ENCODE measurements around the gene PGA4.
"Not testable (repeated sequence)": the region's sequence is repeated elsewhere in the genome, so short reads cannot be mapped to it uniquely, and the experiment has no call there.

Gene PGA4

DNA sequence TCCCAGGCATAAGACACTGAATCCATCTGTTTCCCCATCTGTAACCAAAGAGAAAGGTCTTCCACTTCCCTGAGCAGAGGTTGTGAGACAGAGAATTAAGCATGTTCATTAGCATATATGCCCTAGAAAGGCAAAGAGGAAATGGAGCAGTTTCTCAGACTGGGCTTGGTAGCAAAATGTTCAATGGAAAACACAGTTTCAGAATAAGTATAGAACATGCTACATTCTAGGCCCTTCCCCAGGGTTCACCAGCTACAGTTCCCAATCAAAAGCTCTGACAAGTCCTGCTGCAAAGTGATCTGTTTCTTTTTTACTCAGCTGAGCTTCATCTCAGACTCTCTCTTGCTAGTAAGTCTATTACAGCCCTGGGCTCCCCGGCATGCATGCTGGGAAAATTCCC, 30.2 kb downstream of the PGA4 start:
- not testable (repeated sequence) for DNase-seq

DNA sequence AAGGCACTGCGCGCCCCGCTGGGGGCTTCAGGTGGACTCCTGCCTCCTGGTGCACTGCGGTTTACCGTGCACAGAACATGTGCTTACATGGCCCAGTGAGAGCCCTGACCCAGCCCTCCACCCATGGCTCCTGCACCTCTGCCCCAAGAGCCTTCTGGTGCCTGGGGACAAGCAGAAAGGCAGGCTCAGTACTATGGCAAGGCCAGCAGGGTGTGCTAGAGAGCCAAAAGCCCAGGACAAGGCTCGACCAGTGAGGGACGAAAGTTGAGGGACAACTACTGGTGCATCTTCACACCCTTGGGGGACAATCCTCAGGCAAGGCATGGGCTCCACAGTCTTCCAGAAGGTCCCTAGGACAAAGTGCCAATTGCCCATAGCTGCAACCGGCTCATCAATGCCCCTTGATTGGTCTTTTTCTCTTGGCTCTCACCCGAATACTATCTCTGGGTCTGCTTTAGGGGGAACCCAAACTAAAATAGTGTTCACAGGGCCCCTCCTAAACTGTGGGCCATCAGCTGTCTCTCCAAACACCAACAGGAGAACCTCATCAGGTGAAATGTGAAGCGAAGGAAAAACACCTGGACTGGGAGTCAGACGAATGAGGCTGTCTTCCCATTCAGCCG, 32.4 kb downstream of the PGA4 start:
- peak; percentile 79 to 82 for DNase-seq

DNA sequence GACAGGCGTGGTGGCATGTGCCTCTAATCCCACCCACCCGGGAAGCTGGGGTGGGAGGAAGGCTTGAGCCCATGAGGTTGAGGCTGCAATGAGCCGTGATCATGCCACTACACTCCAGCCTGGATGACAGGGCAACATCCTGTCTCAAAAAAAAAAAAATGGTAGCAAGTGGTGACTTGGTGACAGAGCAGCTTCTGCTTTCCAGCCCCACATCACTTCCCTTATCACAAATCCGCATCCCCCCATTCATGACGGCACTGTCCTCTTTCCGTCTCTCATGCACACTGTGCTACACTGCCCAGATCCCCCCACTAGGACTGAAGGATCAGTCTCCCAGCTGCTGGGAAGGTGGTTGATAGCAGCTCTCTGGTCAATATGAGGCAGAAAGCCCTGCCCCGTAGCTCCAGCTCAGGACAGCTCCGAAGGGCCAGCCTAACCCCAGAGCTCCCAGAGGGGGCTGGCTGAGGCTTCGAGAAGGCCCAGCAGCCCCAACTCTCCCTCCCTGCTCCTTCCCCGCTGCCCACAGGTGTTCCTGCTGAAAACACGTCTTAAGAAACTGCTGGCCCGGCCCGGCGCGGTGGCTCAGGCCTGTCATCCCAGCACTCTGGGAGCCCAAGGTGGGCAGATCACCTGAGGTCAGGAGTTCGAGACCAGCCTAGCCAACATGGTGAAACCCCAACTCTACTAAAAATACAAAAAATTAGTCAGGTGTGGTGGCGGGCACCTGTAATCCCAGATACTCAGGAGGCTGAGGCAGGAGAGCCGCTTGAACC, 34.7 kb downstream of the PGA4 start:
- no peak for DNase-seq

DNA sequence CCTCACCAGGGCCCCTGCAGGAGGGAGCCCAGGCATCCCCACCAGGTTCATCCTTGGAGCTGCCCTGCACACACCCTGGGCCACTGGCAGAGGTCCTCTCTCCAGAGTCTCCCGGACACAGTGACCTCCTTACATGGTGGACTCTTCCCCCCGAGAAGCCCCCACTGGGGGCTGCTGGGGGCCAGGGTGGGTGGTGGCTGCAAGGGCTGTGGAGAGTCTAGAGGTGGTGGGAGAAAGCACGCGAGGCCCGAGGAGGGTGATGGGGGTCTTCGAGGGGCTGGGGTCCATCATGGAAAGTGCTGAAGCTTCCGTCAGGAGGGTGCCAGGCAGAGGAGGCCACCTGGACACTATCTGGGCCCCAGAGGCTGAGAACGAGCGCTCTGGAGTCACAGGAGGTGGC, 36.4 kb downstream of the PGA4 start:
- DNase-seq, result no peak

DNA sequence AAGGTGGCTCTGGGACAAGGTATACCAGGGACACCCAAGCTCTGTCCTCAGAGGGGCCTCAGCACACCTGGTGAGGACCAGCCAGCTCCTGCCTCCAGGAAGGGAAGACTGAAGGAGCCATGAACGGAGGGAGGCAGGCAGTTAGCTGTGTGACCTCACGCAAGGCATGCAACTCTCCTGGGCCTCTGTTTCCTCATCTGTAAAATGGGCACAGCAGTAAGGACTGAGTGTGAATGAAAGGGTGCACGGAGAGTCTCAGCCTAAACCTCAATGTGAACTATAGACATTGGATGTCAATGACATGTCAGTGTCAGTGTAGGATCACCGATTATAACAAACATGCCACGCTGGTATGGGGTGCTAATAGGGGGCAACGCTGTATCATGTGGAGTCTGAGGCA, 37.2 kb downstream of the PGA4 start:
- DNase-seq, result no peak

DNA sequence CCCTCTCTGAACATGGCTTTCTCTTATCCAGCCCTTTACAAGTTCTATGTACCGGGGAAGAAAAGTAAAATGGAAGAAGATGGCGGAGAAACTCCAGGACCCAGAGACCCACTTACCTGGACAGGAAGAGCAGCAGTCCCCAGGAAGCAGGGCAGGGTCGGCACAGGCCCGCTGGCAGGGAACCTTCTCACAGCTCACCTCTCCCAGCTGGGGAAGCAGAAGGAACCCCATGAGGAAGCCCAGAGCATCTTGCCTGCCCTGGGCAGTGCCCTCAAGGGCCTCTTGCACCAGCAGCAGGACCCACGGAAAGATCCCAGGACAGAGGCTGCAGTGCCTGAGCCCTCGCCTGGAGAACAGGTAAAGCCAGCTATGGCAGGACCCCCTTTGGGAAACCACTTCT, 42.2 kb downstream of the PGA4 start:
- DNase-seq, result no peak

DNA sequence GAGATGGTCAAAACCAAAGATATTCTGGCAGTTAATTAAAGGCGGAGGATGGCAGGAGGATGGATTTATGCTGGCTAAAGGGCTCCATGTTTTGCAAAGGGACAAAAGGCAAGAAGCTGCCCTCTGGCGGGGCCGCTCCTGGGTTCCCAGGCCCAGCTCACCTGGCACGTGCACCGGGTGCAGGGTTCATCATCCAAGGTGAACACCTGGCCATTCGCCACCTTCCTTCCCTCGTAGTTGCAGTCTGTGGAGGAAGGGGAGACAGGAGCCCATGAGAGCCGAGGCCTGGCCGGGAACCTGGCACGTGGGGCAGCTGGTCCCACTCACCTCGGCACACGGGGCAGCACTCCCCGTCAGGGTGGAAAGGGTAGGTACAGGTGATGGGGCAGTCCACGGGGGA, 42.6 kb downstream of the PGA4 start:
- no peak for DNase-seq

DNA sequence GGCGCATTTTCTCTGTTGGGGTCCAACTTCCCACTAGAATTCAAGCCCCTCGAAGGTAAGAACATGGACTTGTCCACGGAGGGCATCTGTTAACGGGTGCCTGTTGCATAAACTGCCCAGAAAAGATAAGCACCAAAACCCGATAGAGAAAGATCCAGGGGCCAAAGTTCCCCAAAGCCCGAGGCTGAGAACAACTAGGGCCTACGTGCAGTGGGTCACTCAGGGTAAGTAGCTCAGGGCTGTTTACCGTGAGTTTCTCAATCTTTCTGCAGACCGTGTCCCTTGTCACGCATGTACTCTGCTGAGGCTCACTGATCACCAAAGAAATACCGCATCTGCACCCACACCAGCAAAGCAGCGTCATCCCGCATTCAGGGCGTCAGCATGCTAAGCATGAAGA, 43.2 kb downstream of the PGA4 start:
- no peak for DNase-seq

DNA sequence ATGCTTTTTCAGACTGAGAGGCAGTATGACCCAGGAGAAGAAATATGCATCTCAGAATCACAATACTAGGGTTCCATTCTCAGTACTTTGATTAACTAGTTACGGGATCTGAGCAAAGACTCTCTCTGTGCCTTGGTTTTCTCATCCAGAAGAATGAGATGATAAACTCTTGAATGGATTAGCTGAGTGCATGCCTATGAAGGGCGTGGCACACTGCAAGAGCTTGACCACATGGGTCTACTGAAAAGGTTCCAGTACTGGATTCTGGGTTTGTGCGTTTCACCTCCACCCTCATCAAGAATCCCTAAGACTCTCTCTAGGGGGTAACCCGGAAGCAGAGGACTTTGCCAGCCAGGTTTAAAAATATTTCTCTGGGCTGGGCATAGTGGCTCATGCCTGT, 44.5 kb downstream of the PGA4 start:
- DNase-seq, result no peak

DNA sequence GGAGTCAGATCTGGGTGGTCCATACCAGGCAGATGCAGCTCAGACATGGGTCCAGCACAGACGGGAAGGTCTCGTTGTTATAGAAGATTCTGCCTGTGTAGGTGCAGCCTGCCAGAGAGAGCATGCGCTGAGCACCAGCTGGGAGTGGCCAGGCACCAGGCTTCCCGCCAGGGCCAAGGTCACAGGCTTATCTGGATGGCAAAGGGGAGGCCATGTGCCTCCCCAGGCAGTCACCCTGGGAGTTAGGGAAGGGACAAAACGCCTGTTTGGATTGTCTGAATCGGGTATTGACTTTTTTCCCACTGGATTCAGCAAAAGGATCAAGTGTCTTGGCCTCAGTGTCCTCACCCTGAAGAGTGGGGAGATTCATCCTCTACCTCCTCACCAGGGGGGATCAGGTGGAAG, 45.3 kb downstream of the PGA4 start:
- DNase-seq, result no peak

DNA sequence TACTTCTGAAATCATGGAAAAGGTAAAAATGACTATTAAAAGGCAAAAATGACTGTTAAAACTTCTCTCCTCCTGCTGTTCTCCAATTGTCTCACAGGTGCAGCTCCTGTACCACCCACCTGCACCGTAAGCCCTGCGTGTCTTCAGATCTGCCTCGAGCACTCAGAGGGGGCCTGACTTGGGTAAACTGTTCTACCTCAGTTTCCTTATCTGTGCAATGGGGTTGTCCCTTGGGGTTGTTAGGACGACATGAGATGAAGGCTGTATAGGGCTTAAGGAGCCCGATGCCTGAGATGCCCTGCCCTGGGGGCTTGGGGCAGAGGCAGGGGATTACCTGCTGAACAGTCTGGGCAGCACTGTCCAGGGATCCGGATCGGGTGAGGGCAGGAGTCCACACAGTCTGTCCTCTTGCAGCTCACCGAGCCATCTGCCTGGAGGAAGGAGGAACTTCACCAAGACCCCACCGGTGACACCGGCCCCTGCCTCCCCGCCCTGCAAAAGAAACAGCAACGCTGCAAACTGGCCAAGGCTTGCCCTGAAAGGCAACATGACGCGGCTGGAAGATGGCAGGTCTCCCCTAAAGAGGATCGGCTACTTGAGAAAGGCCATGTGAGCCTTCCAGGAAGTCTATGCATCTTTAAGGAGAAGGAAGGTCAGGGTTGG, 46.6 kb downstream of the PGA4 start:
- no peak for DNase-seq

DNA sequence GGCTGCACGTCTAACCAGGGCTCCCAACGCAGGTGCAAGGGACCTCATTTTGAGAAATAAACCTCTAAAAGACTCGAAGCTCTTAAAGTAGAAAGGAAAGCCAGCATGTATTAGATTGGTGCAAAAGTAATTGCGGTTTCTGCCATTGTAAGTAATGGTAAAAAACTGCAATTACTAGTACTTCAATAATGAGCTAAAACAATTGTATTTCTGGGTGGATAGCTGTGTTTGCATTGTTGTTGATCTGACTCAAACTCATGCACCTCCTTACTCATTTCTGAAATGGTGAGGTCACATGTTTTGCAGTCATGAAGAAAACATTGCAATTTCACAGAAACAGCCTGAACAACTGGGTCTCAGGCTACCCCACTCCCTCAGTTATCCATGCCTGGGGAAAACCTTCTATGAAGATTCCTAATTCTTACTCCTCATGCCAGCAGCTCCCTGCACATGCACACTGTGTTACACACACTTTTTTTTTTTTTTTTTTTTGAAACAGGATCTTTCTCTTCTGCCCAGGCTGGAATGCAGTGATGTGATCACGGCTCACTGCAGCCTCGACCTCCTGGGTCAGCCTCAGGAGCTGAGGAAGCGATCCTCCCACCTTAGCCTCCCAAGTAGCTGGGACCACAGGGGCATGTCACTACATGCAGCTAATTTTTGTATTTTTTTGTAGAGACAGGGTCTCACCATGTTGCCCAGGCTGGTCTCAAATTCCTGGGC, 48.4 kb downstream of the PGA4 start:
- DNase-seq, result no peak

DNA sequence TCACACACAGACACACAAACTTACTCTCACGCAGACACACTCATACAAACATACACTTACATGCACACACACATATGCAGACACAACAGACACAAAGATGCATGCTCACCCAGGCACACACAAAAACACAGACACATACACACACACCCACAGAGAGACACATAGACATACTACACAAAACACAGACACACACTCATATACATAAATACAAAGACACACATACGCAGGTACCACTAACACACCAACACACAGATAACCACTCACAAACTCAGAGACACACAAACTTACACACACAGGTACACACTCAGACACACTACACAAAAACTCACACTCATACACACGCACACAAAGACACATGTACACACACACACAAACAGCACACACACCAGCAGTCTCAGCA, 50.6 kb downstream of the PGA4 start:
- no peak for DNase-seq

DNA sequence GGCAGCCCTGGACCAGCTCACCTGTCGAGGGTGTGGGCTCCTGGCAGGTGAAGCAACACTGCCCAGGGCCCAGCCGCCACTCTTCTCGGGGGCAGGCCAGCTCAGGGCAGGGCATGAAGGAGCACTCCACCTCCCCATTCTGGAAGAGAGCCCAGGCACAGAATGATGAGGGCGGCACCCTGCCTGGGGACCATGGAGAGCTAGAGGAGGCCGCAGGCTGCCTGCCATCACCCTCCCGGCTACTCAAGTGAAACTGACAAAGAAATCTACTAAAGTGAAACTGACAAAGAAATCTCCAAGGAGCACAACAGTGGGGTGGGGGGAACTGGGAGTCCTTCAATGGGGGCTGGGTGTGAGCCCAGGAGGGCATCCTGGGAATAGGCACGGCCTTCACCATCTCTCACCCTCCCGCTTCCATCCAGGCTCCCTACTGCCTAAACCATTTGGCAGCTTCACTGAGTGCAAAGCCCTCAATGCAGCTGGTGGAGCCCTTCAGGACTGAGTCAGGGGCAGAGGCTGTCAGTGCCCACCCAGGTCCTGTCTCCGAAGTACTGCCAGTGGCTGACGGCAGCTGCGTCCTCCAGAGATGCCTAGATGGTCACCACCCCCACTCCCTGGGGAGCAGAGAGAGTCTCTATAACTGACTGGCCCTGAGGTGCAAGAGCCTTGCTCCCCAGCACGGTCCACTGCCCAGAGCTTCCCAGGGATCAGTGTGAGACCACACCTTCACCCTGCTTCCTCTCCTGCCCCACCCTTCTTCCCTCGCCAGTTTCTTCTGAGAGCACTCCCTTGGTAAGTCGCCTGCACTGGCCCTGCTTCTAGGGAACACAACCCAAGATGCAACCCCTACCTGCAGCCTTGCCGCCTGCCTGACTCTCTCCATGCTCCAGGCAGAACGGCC, 51.3 kb downstream of the PGA4 start:
- no peak for DNase-seq

DNA sequence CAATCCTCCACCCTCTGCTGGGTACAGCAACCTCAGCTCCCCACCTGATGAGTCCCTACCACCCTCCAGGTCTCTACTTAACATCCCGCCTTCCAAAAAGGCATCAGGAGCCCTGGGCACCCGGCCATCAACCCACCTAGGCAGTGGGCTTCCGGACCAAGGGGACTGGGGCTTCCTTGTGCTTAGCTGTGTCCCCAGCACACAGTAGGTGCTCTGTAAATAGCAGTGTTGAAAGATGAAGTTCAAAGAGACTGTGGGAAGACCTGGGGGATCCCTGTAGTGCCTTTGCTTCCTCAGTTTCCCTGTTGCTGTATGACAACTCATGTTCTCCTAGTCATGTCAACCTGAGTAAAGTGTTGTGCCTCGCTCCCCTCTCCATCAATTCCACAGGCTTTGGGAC, 51.9 kb downstream of the PGA4 start:
- DNase-seq, result no peak

DNA sequence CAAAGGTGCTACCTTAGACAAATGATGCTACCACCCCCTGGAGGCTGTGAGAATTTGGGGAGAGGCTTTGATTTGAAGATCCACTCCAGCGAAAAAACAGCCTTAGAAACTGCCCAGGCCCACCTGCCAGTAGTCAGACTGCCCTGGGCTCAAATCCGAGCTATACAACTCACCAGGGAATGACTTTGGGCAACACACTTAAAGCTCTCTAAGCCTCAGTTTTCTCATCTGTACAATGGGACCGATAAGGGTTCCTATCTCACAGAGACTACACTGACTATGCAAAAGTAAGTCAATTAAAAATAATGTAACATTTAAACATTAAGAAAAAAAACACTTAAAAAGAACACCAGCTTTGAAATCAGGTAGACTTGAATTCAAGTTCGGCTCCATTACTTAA, 53.0 kb downstream of the PGA4 start:
- DNase-seq, result no peak

DNA sequence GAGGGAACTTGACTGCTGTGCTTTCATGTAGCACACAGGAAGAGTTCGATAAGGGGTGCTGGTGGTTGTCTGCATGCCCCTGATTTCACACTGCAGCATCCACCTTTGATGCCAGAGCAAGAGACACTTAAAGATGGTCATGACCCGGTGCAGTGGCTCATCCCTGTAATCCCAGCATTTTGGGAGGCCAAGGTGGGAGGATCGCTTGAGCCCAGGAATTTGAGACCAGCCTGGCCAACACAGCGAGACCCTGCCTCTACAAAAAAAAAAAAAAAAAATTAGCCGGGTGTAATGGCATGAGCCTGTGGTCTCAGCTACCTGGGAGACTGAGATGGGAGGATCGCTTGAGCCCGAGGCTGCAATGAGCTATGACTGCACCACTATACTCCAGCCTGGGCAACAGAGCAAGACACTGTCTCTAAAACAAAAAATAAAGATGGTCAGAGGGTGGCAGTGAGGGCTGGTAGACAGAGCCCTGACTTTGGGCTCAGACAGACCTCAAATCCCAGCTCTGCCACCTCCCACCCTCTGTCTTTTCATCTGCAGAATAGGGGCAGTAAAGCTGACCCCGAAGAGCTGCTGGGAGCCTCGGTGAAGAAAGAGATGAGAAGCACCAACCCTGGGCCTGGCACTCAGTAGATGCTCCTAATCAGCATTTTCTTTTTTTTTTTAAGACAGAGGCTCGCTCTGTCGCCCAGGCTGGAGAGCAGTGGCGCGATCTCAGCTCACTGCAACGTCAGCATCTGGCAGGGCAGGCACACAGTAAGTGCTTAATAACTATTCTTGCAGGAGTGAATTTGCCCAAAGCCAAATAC, 55.2 kb downstream of the PGA4 start:
- DNase-seq, result no peak

DNA sequence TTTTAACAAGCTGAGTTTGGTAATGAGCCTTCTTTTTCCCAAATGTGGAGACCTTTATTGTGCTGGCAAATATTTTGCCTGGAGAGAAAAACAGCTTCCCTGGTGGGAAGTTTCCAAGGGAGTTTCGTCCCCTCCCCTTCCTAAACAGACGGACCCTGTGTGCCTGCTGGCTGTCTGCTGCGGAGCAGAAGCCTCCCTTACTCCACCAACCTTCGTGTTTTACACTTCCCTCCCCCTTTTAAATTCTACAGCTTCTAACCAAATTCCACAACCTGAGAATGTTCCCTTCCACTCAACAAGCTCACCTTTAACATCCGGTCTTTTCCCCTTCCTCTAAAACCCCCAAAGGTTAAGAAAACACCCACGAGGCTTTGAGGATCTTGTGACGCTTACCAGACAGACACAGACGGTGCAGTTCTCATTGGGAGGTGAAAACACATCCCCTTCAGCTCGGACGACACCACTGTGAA, 55.9 kb downstream of the PGA4 start:
- DNase-seq, result no peak

DNA sequence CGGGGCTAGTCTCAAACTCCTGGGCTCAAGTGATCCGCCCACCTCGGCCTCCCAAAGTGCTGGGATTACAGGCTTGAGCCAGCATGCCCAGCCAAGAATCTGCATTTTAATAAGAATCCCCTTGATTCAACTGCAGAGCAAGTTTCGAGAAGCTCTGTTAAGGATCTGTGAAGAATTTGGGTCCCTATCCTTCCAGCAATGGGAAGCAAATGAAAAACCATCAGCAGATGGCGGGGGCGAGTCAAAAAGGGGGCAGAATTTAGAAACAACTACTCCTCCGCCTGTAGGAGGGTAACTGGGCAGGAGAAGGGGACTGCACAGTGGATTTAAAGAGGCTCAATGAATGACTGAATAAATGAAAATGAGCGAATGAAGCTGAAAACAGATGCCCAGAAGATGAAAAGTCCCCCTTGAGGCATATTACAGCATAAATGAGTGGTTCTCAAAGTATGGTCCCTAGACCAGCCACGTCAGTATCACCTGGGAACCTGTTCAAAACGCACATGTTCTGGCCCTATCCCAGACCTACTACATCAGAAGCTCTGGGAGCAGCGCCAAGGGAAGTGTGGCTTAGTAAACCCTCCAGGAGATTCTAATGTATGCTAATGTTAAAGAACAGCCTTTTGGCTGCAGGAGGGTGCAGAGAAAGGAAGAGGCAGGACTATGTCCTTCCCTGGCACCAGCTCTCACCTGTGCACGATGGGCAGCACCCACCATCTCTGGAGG, 58.0 kb downstream of the PGA4 start:
- no peak for DNase-seq

DNA sequence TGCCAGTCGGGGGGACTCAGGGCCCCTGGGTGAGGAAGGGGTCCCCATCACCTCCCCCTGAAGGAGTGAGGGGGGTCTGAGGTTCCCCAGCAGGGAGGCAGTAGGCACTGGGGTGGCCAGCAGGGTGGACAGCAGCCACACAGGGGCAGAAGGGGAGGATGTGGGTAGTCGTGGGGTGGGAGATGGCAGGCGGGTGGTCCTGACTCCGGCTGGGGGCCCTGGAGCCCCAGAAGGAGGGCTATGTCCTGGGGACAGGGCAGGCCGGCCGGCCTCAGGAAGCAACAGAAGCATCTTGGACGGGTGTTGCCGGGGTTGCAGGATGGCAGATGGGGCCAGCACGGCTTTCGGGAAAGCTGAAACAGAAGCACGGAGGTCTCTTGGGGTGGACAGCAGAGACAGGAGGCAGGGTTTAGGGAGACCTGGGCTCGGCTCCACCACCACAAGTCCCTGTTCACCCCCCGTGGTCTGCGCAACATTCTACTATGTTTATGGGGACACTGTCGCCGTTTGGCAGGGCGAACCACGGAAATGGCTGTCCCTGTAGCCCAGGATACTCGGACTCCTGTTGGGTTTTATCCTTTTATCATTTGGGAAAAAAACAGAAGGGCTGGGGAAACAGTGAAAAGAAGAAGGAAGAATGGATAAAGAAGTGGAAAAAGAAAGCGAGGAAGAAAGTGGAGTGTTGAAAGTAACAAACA, 58.9 kb downstream of the PGA4 start:
- DNase-seq, result no peak
